GM18505 (cell line): Measurements from ENCODE around the gene ITPKC.

Source experiments
- ATAC-seq: cut with Tn5 transposase; IDR thresholded peaks from one replicate; pipeline ENCODE4 v1.9.1; 2021; ENCODE audit not compliant: unreplicated experiment
- POLR2A ChIP-seq: IDR thresholded peaks from 4 replicates; pipeline ENCODE4 v1.6.1; 2011; ENCODE audit warnings: borderline replicate concordance; ENCODE audit not compliant: insufficient read depth, insufficient read length; ENCODE audit errors: extremely low read depth

ITPKC gene

DNA sequence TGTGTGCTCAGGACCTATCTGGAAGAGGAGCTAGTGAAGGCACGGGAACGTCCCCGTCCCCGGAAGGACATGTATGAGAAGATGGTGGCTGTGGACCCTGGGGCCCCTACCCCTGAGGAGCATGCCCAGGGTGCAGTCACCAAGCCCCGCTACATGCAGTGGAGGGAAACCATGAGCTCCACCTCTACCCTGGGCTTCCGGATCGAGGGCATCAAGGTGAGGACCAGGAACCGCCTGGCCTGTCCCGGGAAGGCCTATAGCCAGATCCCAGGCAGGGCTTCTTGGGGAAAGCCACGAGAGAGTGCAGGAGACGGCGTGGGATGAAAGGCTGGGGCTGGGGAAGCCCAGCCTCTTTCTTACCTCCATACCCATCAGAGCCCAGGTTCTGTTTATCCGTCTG, 16.2 kb downstream of the ITPKC start:
- ATAC-seq = no peak
- TF ChIP-seq POLR2A = no peak

DNA sequence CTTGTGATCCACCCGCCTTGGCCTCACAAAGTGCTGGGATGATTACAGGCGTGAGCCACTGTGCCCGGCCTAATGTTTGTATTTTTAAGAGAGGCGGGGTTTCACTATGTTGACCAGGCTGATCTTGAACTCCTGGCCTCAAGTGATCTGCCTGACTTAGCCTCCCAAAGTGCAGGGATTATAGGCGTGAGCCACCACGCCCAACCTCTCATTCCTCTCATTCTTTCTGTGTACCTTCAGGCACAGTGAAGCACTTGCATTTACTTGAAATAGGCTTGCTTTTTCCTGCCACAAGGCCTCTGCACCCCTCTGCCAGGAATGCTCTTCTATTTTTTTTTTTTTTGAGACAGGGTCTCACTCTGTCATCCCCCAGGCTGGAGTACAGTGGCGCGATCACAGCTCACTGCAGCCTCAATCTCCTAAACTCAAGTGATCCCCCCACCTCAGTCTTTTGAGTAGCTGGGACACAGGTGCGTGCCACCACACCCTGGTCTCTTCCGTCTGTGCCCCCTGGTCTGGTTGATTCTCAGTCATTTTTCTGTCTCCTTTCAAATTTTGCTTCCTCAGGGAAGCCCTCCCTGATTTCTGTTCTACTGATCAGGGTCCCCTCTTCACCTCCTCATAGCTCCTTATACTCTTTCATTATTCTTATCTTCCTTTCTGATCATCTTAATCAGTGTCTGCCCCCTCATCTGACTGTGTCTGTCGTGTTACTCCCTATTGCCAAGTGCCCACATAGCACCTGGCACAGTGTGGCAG, 18.3 kb downstream of the ITPKC start:
- no peak for TF ChIP-seq POLR2A
- no peak for ATAC-seq

DNA sequence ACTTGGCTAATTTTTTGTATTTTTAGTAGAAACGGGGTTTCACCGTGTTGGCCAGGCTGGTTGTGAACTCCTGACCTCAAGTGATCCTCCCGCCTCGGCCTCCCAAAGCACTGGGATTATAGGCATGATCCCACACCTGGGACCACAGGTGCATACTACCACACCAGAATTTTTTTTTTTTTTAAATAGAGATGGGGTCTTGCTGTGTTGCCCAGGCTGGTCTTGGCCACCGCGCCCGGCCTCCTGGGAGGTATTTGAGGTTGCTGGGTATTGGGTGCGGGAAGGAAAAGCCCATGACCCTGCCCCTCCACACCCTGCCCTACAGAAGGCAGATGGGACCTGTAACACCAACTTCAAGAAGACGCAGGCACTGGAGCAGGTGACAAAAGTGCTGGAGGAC, 19.7 kb downstream of the ITPKC start:
- ATAC-seq = no peak

DNA sequence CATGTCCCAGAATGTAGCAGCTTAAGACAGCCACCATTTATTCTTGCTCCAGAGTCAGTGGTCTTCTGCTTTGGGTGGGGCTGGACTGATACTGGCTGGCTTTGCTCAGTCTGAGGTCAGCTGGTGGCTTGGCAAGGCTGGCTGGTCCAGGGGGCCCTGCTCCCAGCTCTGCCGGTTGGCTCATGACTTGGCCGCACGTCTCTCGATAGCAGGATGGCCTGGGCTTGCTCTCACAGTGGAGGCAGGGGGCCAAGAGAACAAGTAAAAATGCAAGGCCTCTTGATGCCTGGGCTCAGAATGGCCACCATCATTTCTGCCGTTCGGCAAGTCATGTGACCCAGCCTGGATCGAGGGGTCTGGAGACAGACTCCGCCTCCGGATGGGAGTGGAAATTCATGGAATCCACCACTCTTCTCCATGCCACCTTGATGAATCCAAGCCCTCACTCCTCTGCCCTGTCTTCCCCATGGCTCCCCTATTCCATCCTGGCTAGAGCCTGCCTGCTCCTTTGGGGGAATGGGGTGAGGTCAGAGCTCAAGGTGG, 20.3 kb downstream of the ITPKC start:
- no peak for ATAC-seq
- TF ChIP-seq POLR2A = no peak

More for the DNA sequence above, 19.7 kb downstream of the ITPKC start:
- no peak for TF ChIP-seq POLR2A

DNA sequence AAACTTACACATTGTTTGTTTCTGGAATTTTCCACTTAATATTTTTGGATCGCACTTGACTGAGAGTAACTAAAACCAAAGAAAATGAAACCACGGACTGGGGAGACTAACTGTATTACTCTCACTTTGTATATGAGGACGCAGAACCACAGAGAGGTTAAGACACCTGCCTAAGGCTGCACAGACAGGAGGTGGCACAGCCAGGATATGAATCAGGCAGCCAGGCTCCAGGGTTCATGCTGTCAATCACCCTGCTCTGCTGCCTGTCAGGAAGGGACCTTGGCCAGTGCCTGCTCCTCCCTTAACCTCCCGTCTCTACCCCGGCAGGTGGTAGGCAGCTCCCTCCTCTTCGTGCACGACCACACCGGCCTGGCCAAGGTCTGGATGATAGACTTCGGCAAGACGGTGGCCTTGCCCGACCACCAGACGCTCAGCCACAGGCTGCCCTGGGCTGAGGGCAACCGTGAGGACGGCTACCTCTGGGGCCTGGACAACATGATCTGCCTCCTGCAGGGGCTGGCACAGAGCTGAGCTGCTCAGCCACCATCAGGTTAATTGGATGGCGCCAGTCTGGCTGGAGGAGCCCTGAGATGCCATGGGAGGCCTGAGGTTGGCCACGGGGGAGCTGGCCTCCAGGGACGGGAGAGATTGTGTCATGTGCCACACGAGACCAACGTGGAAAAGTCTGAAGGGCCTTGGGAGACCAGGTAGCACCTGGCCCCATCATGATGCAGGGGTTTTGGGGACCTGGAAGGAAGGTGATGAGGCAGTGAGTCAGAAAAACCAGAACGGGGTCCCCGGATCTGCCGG, 22.3 kb downstream of the ITPKC start:
- no peak for ATAC-seq
- no peak for TF ChIP-seq POLR2A

DNA sequence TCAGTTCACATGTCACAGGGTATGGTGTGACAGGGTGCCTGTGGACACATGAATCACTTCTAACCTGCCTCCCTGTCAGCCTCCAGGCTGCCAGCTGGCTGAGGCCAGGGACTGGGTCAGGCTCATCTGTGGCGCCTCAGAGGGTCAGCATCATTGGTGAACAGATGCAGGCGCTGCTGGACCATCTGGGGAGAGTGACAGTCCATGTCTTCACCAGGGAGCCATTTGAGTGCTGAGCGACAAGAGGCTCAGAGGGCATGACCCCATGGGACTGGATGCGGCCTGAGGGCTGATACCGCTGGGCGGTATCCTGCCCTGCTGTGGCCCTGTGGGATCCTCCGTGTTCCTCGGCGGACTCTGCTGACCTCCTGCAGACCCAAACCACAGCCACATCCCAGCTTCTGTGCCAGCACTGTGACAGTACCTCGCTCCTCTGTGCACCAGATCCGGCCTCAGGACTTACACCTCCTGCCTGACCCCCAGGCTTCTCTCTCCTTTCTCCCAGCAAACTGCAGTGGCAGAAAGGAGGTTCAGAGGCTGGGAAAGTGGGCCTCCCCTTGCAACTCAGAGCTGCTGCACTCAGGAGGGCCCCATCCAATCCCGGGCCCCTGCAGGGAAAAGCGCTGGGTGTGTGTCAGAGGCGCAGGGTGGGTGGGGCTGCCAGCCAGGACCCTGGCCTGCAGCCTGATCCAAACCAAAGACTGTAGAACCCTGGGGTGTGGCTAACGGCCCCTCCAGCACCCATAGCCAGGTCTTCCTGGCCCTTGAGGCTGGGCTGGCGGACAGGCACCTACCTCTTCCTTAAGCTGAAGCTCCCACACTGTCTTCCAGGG, 23.2 kb downstream of the ITPKC start:
- TF ChIP-seq POLR2A = no peak
- no peak for ATAC-seq

DNA sequence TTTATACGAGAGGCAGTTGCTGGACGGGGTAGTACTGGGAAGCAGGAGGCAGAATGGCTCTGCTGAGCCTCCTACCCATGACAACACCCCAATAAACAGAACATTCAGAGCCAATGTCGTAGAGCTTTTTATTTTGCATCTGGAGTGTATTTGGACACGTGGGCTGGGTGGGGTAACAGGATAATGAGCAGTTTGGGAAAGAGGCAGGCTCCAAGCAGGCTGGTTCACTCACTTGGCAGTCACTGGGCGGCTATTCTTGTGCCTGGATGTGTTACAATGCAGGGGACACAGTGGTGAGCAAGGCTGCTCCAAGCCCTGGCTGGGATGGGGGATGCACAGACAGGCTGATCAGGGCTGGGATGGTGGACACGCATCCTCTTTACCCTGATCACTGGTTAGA, 23.8 kb downstream of the ITPKC start:
- ATAC-seq = no peak
- no peak for TF ChIP-seq POLR2A

DNA sequence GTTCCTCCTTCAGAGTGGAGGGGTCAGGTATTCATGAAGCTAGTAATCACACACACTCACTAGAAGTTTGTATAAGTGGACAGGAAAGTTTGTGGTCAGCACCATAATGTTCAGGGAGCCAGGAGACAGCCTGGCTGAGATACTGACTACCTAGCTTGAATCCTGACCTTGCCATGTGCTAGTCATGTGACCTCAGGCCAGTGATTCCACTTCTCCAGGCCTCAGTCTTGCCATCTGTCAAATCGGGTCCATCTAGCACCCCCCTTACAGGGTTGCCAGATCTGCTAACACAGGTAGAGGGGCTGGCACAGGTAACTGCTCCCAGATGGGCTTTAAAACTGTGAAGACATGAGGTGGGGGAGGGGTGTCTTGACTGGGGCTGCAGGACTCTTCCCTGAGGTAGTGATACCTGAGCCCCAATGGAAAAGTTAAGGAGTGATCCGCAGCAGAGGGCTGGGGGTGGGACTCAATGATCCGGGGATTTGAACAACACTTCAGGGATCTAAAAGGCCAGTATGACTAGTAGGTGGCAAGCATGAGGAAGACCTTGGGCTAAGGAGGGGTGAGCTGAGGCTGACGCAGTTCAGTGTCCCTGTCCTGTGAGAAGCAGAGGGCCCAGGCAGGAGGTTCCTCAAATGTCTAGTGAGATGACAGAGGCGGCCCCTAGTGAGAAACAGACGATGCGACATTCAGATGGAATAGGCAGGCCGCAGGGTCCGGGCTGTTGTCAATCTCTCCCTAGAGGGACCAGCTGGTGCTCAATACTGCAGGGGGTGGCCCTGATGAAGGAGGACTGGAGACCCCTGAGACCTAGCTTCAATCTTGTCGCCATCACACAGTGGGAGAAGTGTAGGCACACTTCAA, 24.8 kb downstream of the ITPKC start:
- no peak for ATAC-seq
- no peak for TF ChIP-seq POLR2A

DNA sequence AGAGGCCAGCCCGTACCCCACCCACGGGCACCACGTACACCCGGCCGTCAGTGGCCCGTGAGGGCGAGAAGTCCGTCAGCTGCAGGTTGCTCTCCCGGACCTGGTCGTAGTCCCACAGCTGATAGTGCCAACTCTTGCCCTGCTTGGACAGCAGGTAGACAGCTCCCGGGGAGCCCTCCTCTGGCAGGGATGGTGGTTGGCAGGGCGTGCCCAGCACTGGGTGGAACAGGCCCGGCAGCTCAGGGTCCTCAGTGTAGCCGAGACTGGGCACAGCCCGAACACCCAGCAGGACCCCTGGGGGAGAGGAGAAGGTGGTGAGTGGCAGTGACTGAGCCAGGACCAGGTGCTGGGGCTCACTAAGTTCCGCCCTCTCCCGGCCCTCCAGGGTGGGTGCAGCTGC, 25.6 kb downstream of the ITPKC start:
- TF ChIP-seq POLR2A = no peak
- ATAC-seq = no peak

DNA sequence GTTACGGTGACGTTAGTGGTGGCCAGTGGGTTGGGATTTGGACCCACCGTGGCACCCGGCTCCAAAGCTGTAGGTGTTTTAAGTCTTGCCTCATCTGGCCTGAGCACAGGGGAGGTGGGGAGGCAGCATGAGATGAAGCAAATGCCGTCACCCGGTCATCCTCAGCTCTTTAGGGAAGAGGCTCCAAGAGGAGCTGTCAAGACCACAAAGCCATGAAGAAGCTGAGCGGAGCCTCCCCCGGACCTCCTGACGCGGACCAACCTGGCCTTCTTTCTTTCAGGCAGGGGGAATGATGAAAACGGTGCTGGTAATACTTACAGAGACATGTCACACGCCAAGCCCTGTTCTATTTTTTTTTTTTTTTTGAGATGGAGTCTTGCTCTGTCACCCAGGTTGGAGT, 26.0 kb downstream of the ITPKC start:
- no peak for ATAC-seq
- TF ChIP-seq POLR2A = no peak

DNA sequence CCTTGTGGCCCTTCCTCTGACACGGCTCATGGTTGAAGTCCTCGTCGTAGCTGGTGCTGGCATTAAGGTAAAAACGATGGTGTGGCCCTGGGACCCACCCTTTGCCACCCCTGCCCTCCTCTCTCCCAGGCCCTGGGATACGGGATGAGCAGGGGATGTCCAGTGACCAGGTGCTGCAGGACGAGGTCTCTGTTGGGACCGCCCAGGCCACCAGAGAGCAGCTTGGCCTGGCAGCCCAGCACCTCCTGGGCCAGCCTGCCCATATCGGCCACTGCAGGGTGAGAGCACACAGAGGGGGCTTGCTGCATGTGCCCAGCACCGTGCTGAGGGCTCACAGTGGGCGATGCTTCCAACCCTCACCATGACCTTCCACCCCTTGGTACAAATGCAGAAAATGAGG, 27.0 kb downstream of the ITPKC start:
- no peak for ATAC-seq
- TF ChIP-seq POLR2A = no peak
